Fibroblast of pulmonary artery (primary cell): ENCODE data around the gene GTF2F1.
"Not testable (repeated sequence)": the region's sequence is repeated elsewhere in the genome, so short reads cannot be mapped to it uniquely, and the experiment has no call there.

ENCODE experiments used
- DNase-seq: peaks from one replicate; pipeline ENCODE4 v3.0.0-alpha.2; 2010; ENCODE audit warnings: low read depth
- H3K4me3 ChIP-seq: replicated peaks from 2 replicates; pipeline ENCODE4 v1.5.1; 2011; ENCODE audit warnings: low read depth, mild to moderate bottlenecking, control low read depth, low read length, moderate library complexity
- TF ChIP-seq, protein P1 (sequence below): IDR thresholded peaks from 2 replicates; pipeline ENCODE4 v1.5.1; 2011; ENCODE audit warnings: mild to moderate bottlenecking, control low read depth, low read length, inconsistent platforms; ENCODE audit errors: missing control alignments

The GTF2F1 gene

DNA sequence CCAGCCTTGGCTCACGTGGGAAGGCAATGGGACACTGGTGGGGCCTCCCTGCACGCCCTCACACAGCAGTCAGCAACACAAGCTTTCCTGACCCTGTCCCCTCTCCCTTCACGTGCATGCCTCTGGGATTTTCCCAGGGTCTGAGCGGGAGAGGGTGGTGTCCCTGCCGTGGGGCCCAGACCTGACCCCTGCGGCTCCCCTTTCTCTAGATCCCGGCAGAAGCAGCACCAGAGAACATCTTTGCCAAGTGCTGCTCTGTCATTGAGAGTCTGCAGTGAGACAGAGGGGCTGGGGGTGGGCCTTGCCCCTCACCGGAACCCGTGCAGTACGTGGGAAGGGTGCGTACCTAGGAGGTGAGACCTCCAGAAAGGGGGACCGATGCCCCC lies 19.1 kb upstream of the GTF2F1 start:
- DNase-seq: no peak
- H3K4me3 ChIP-seq: no peak overlapping the region
- TF ChIP-seq, protein P1, sequence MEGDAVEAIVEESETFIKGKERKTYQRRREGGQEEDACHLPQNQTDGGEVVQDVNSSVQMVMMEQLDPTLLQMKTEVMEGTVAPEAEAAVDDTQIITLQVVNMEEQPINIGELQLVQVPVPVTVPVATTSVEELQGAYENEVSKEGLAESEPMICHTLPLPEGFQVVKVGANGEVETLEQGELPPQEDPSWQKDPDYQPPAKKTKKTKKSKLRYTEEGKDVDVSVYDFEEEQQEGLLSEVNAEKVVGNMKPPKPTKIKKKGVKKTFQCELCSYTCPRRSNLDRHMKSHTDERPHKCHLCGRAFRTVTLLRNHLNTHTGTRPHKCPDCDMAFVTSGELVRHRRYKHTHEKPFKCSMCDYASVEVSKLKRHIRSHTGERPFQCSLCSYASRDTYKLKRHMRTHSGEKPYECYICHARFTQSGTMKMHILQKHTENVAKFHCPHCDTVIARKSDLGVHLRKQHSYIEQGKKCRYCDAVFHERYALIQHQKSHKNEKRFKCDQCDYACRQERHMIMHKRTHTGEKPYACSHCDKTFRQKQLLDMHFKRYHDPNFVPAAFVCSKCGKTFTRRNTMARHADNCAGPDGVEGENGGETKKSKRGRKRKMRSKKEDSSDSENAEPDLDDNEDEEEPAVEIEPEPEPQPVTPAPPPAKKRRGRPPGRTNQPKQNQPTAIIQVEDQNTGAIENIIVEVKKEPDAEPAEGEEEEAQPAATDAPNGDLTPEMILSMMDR: no peak

DNA sequence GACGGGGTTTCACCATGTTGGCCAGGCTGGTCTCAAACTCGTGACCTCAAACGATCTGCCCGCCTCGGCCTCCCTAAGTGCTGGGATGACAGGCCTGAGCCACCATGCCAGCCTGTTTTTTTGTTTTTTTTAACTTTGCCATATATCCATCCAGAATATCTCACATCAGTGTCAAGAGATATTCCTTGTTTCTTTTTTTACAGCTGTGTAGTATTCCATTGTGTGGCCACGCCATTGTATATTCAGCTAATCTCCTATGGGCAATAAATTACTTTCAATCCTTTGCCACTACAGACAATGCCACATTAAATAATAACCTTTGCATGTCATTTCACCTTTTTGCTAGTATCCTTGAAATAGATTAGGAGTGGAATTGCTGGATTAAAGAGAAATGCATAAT lies 16.4 kb upstream of the GTF2F1 start:
- no peak overlapping the region for H3K4me3 ChIP-seq
- TF ChIP-seq, protein P1: no peak
- no peak for DNase-seq

GRCh38 chr19:6406401-6406800 lies 13.4 kb upstream of the GTF2F1 start:
- TF ChIP-seq, protein P1: no peak
- DNase-seq: no peak
- no peak overlapping the region for H3K4me3 ChIP-seq

DNA sequence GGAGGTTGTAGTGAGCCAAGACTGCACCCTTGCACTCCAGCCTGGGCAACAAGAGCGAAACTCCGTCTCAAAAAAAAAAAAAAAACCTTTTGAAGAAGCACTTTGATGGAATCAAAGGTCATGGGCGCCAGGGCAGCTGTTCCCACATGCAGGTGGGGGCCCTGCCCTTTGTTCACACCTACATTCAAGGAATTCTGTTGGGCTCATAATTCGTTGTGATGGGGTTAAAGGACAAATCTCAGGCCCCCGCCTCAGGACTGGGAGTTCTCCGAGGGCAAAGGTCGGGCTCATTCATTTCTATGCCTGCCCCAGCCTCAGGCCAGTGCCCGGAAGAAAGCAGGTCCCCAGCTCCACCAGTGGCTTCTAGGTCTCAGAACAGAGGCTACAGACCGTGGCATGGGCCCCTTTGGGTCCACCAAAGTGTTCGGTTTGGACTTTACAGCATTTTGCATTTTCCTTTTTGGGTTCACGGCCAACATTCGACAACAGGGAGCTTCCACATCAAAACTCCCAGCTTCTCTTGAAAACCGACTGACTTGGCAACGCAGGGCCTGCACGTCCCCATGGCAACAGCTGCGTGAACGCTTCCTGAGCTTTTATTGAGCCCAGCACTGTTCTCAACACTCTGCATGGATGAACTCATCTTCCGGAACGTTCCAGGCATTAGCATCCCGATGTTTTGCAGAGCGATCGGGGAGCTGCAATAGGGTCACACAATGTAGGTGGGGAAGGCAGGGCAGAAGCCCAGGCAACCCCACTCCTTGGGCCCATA lies 10.1 kb upstream of the GTF2F1 start:
- H3K4me3 ChIP-seq: no peak overlapping the region
- TF ChIP-seq, protein P1: no peak
- DNase-seq: peak; percentile 88

DNA sequence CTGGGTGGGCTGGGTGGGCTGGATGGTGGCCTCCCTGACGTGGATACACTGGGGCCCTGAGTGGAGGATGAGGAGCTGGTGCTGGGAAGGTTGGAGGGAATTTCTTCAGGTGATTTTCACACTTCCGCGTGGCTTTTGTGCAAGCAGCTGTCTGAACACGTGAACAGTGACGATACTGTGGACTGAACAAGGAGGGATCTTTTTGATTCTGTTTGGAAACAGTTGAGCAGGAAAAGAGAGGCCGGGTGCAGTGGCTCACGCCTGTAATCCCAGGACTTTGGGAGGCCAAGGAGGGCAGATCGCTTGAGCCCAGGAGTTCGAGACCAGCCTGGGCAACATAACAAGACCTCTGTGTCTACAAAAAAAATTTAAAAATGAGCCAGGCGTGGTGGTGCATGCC lies 9.1 kb upstream of the GTF2F1 start:
- H3K4me3 ChIP-seq: no peak overlapping the region
- no peak for DNase-seq
- TF ChIP-seq, protein P1: no peak

GRCh38 chr19:6400062-6400944 lies 7.3 kb upstream of the GTF2F1 start:
- DNase-seq: not testable (repeated sequence)

GRCh38 chr19:6396305-6396704 lies 3.3 kb upstream of the GTF2F1 start:
- TF ChIP-seq, protein P1: no peak
- no peak overlapping the region for H3K4me3 ChIP-seq
- no peak for DNase-seq

More at GRCh38 chr19:6400062-6400944, 7.3 kb upstream of the GTF2F1 start:
- H3K4me3 ChIP-seq: not testable (repeated sequence)
